Activated CD8-positive, alpha-beta T cell treated with anti-CD3 and anti-CD28 coated beads, Interleukin-2, amount 10 ng/mL, durations not matched to agents 7 days and 5 days (primary cell): ENCODE results near the gene TRAPPC3L. TPM values are rescaled to one million over a fixed set of nuclear protein-coding genes. Genes with fewer than 3 reads are reported as not detected.
A peak's percentile ranks its signal among the peaks of the same experiment; 100 is the strongest.

Experiments used
- ATAC-seq: fragments of 150-1000 bp; cut with Tn5 transposase; one replicate; pipeline ENCODE4 v1.10.0; 2021; ENCODE audit warnings: moderate library complexity
- CTCF ChIA-PET: fragments of 350-600 bp; sonication (Branson Sonifier 250); formaldehyde crosslinking; loops from one replicate; lab custom pipeline; 2021; ENCODE audit warnings: antibody characterized with exemption; lab: Charles Lee
- POLR2A ChIA-PET: fragments of 350-600 bp; sonication (Branson Sonifier 250); formaldehyde crosslinking; loops from one replicate; lab custom pipeline; 2021; ENCODE audit warnings: antibody characterized with exemption; lab: Charles Lee
- DNase-seq: peaks from one replicate; pipeline ENCODE4 v3.0.0-alpha.2; 2020
- H3K27ac Mint-ChIP-seq: one replicate; pipeline ENCODE4 v1.8.0; 2021; ENCODE audit warnings: mild to moderate bottlenecking, mixed read lengths
- H3K27me3 Mint-ChIP-seq: one replicate; pipeline ENCODE4 v1.8.0; 2021; ENCODE audit warnings: low read depth, mixed read lengths
- H3K36me3 Mint-ChIP-seq: one replicate; pipeline ENCODE4 v1.8.0; 2021; ENCODE audit warnings: low read depth, mixed read lengths
- H3K4me1 Mint-ChIP-seq: one replicate; pipeline ENCODE4 v1.8.0; 2021; ENCODE audit warnings: low read depth, mixed read lengths
- H3K4me3 Mint-ChIP-seq: one replicate; pipeline ENCODE4 v1.8.0; 2021; ENCODE audit warnings: mild to moderate bottlenecking, mixed read lengths
- H3K9me3 Mint-ChIP-seq: one replicate; pipeline ENCODE4 v1.8.0; 2022; ENCODE audit warnings: mixed read lengths; ENCODE audit not compliant: insufficient read depth
- total RNA-seq, 2 experiments: library from RNA; stranded (reverse); gene quantifications; one replicate each; pipeline ENCODE4 v1.2.3, GENCODE V29; 2021

TRAPPC3L gene
- total RNA-seq, 2 experiments from 2014 or later = not detected

GRCh38 chr6:116482780-116483179, 62.7 kb downstream of the TRAPPC3L start:
- H3K4me1 Mint-ChIP-seq = no peaks in the 10 kb centered on the region
- peaks cover 2% of the 10 kb centered on the region for H3K36me3 Mint-ChIP-seq
- POLR2A ChIA-PET = no interaction called here
- CTCF ChIA-PET = no interaction called here
- no peaks in the 10 kb centered on the region for H3K9me3 Mint-ChIP-seq
- no peak for DNase-seq
- ATAC-seq = no peak
- H3K27me3 Mint-ChIP-seq = peaks cover 42% of the 10 kb centered on the region
- no peak overlapping the region for H3K4me3 Mint-ChIP-seq
- no peak overlapping the region for H3K27ac Mint-ChIP-seq

- ChIA-PET POLR2A (no interaction called here), CTCF (no interaction called here)
- peak overlapping the region; percentile 78 for H3K27ac Mint-ChIP-seq
- H3K36me3 Mint-ChIP-seq = peaks cover 5% of the 10 kb centered on the region
- peak; percentile 80 for DNase-seq
- H3K4me1 Mint-ChIP-seq = peaks cover 25% of the 10 kb centered on the region
- H3K4me3 Mint-ChIP-seq = peak overlapping the region; percentile 44
- H3K9me3 Mint-ChIP-seq = peaks cover 5% of the 10 kb centered on the region
- peaks cover 7% of the 10 kb centered on the region for H3K27me3 Mint-ChIP-seq
- peak; percentile 99 for ATAC-seq
Observed at GRCh38 chr6:116476002-116476678, 69.3 kb downstream of the TRAPPC3L start.

GRCh38 chr6:116475141-116475540, 70.3 kb downstream of the TRAPPC3L start:
- peaks cover 5% of the 10 kb centered on the region for H3K9me3 Mint-ChIP-seq
- peaks cover 25% of the 10 kb centered on the region for H3K4me1 Mint-ChIP-seq
- H3K36me3 Mint-ChIP-seq = peaks cover 5% of the 10 kb centered on the region
- peaks cover 8% of the 10 kb centered on the region for H3K27me3 Mint-ChIP-seq
- ATAC-seq = no peak
- no peak overlapping the region for H3K4me3 Mint-ChIP-seq
- POLR2A ChIA-PET = no interaction called here
- H3K27ac Mint-ChIP-seq = peak overlapping the region; percentile 60
- DNase-seq = no peak
- CTCF ChIA-PET = interaction anchor here (1.0 to 1.3 kb wide), 2 partner anchors 30 to 187 kb away, joined by 3 to 4 read pairs; no protein-coding TSS in a partner anchor

- DNase-seq = no peak
- Mint-ChIP-seq H3K4me1 (peaks cover 27% of the 10 kb centered on the region), H3K36me3 (peaks cover 4% of the 10 kb centered on the region), H3K9me3 (peaks cover 5% of the 10 kb centered on the region), H3K27ac (no peak overlapping the region), H3K27me3 (peaks cover 15% of the 10 kb centered on the region), H3K4me3 (no peak overlapping the region)
- ATAC-seq = no peak
- CTCF ChIA-PET = interaction anchor here (0.9 kb wide), 1 partner anchor 28 kb away, joined by 3 read pairs; no protein-coding TSS in a partner anchor
- POLR2A ChIA-PET = interaction anchor here (1.0 kb wide), 1 partner anchor 22 kb away, joined by 3 read pairs; no protein-coding TSS in a partner anchor
Observed at GRCh38 chr6:116472706-116473105, 72.8 kb downstream of the TRAPPC3L start.

GRCh38 chr6:116471531-116471930, 74.0 kb downstream of the TRAPPC3L start:
- H3K9me3 Mint-ChIP-seq = peaks cover 5% of the 10 kb centered on the region
- H3K4me3 Mint-ChIP-seq = no peak overlapping the region
- POLR2A ChIA-PET = no interaction called here
- H3K4me1 Mint-ChIP-seq = peaks cover 26% of the 10 kb centered on the region
- no peak for DNase-seq
- no peak overlapping the region for H3K27ac Mint-ChIP-seq
- CTCF ChIA-PET = interaction anchor here (1.0 kb wide), 1 partner anchor 66 kb away, joined by 3 read pairs; no protein-coding TSS in a partner anchor
- ATAC-seq = no peak
- no peaks in the 10 kb centered on the region for H3K36me3 Mint-ChIP-seq
- H3K27me3 Mint-ChIP-seq = peaks cover 12% of the 10 kb centered on the region

GRCh38 chr6:116468293-116468692, 77.2 kb downstream of the TRAPPC3L start:
- POLR2A ChIA-PET = no interaction called here
- H3K36me3 Mint-ChIP-seq = peaks cover 6% of the 10 kb centered on the region
- DNase-seq (no peak), ATAC-seq (no peak)
- H3K27ac Mint-ChIP-seq = no peak overlapping the region
- CTCF ChIA-PET = interaction anchor here (1.3 kb wide), 1 partner anchor 356 kb away, joined by 3 read pairs; no protein-coding TSS in a partner anchor
- H3K9me3 Mint-ChIP-seq = no peaks in the 10 kb centered on the region
- H3K4me1 Mint-ChIP-seq = peaks cover 21% of the 10 kb centered on the region
- peaks cover 19% of the 10 kb centered on the region for H3K27me3 Mint-ChIP-seq
- no peak overlapping the region for H3K4me3 Mint-ChIP-seq

- Mint-ChIP-seq H3K36me3 (peaks cover 13% of the 10 kb centered on the region), H3K9me3 (no peaks in the 10 kb centered on the region), H3K4me1 (peaks cover 28% of the 10 kb centered on the region), H3K4me3 (no peak overlapping the region), H3K27me3 (peaks cover 21% of the 10 kb centered on the region), H3K27ac (no peak overlapping the region)
- ChIA-PET CTCF (no interaction called here), POLR2A (no interaction called here)
- no peak for DNase-seq
- no peak for ATAC-seq
Observed at GRCh38 chr6:116467514-116467913, 78.0 kb downstream of the TRAPPC3L start.

GRCh38 chr6:116467096-116467495, 78.4 kb downstream of the TRAPPC3L start:
- CTCF ChIA-PET = no interaction called here
- Mint-ChIP-seq H3K4me3 (no peak overlapping the region), H3K4me1 (peaks cover 30% of the 10 kb centered on the region), H3K27ac (no peak overlapping the region), H3K9me3 (no peaks in the 10 kb centered on the region), H3K36me3 (peaks cover 13% of the 10 kb centered on the region), H3K27me3 (peaks cover 22% of the 10 kb centered on the region)
- DNase-seq (no peak), ATAC-seq (no peak)
- POLR2A ChIA-PET = no interaction called here

- peaks cover 43% of the 10 kb centered on the region for H3K4me1 Mint-ChIP-seq
- peaks cover 23% of the 10 kb centered on the region for H3K27me3 Mint-ChIP-seq
- H3K9me3 Mint-ChIP-seq = peaks cover 4% of the 10 kb centered on the region
- ATAC-seq (no peak), DNase-seq (no peak)
- H3K36me3 Mint-ChIP-seq = peaks cover 20% of the 10 kb centered on the region
- ChIA-PET CTCF (no interaction called here), POLR2A (interaction anchor here (0.6 kb wide), 1 partner anchor 56 kb away, joined by 4 read pairs; no protein-coding TSS in a partner anchor)
- no peak overlapping the region for H3K27ac Mint-ChIP-seq
- no peak overlapping the region for H3K4me3 Mint-ChIP-seq
Observed at GRCh38 chr6:116465246-116465645, 80.2 kb downstream of the TRAPPC3L start.

GRCh38 chr6:116463301-116463700, 82.2 kb downstream of the TRAPPC3L start:
- Mint-ChIP-seq H3K36me3 (peaks cover 20% of the 10 kb centered on the region), H3K4me1 (peaks cover 52% of the 10 kb centered on the region), H3K4me3 (peak overlapping the region; percentile 72), H3K27me3 (peaks cover 16% of the 10 kb centered on the region), H3K9me3 (peaks cover 4% of the 10 kb centered on the region), H3K27ac (no peak overlapping the region)
- CTCF ChIA-PET = interaction anchor here (1.1 to 1.5 kb wide), 3 partner anchors 17 to 97 kb away, joined by 3 to 4 read pairs (median 3); no protein-coding TSS in a partner anchor
- POLR2A ChIA-PET = no interaction called here
- DNase-seq (no peak), ATAC-seq (no peak)

GRCh38 chr6:116461932-116462885, 83.3 kb downstream of the TRAPPC3L start:
- peak overlapping the region; percentile 77 for H3K27ac Mint-ChIP-seq
- ATAC-seq = peak; percentile 95
- H3K27me3 Mint-ChIP-seq = peaks cover 16% of the 10 kb centered on the region
- peak overlapping the region; percentile 72 for H3K4me3 Mint-ChIP-seq
- peaks cover 20% of the 10 kb centered on the region for H3K36me3 Mint-ChIP-seq
- CTCF ChIA-PET = interaction anchor here (0.8 to 1.5 kb wide), 3 partner anchors 16 to 98 kb away, joined by 3 to 4 read pairs (median 3); no protein-coding TSS in a partner anchor
- DNase-seq = peak; percentile 76
- POLR2A ChIA-PET = no interaction called here
- H3K9me3 Mint-ChIP-seq = peaks cover 4% of the 10 kb centered on the region
- peaks cover 54% of the 10 kb centered on the region for H3K4me1 Mint-ChIP-seq
